HG03457 (cell line): Measurements from ENCODE around the gene TIGIT.

Experiments used
- ATAC-seq: cut with Tn5 transposase; IDR thresholded peaks from one replicate; pipeline ENCODE4 v1.9.1; 2021; ENCODE audit warnings: moderate number of reproducible peaks; ENCODE audit not compliant: unreplicated experiment

TIGIT gene

DNA sequence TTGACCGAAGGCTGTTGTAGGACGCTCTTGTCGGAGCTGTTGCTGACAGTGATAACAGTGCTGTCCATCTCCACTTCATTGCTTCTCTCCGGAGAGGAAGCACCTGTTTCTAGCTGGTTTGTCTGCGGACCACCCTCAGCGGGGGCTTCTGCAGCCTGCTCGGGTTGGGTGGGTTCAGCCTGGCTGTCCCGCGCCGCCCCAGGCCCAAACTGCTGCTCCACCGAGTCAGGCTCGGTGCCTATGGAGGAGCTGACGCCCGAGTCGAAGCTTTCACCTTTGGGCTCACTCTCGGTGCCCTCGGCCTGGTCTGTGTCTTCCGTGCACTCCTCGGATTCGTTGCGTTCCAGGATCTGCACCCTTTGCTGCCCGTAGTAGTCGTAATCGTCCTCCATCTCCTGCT, 56.9 kb downstream of the TIGIT start:
- no peak for ATAC-seq

DNA sequence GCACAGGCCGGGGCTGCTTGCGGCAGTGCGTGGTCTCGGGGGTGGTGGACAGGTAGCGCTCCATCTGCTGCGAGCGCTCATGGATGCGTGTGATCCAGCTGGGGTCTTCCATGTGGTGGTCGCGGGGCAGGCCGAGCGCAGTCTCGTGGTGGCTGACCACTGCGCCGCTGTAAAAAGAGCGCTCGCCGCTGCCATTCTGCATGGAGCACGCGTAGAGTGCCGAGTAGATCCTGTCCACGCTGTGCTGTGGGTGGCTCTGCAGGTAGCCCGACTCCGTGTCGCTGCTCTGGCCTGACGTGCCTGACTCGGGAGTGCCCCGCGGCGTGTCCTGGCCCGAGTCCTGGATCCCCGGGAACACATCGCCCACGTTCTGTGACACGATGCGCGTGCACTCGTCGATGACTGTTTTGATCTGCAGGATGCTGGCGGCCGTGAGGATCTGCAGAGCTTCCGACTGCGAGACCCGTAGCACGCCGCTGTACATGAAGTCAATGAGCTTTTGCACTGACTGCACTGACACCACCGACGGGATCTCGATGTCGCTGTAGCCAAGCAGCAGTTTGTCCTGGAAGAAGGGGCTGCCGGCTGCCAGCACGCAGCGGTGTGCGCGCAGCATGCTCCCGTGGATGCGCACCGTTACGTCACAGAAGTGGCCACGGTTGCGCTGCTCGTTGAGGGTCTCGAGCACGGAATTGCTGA, 57.4 kb downstream of the TIGIT start:
- ATAC-seq: no peak

DNA sequence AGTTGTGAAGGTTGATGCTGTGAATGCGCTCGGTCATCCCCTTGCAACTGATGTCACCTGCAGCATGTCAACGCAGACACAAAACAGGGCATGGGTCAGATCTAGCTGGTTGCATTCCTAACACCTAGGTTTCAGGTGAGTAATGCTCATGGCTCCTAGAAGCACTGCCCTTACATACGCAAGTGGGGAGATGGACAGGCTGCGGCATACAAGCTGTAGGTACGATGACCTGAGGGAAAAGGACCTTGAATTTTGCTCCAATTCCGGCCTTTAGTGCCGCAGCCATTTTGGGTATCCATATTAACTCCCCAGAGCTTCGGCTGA, 58.0 kb downstream of the TIGIT start:
- no peak for ATAC-seq

DNA sequence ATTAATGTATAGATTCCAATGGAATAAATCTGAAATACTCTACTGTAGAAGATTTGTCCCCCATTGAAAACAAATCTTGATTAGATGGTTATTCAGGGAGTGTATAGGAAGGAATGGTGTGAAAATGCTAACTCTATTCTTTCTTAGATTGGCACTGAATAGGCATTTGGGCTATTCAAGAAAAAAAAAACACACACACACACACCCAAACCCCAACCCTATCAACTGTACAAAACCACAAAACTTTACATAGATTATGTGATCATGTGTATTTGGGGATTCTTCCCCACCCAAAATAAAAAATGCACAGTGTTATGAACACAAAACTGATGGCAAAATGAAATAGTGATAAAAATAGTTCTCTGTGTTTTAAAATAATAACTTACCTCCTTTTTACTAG, 61.8 kb downstream of the TIGIT start:
- ATAC-seq: no peak

DNA sequence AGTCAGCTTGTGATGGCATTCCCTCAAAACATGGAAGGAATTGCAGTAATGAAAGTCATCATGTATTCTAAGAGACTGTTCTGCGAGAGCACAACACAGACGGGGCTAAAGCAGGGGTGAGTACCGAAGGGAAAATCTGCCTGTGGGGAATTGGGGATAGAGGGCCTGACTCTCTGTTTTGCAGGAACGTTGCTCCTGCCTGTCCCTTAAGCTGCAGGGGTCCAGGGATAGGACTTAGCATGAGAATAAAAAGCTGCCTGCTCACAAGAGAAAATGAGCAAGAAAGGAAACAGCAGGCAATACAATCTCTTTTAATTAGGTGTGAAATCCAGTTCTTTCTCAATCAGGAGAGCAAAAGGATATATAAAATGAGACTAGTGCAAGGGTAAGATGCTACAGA, 62.2 kb downstream of the TIGIT start:
- ATAC-seq: no peak

DNA sequence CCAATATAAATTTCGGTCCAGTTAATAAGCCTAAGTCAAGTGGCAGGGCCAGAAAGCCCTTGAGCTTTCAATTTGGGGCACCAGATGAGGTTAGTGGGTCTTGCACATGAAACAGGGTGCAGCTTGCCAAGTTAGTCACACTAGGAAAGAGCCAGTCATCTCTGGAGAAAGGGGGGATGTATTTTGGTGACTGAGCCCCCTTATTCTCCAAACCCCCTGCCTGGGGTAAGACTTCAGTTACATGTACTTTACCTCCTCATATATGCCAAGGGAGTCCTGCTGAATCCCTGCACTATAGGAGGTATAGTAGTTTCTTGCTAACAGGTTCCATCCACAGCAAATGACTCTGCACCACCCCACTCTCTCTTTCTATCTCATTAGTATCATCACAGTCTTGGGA, 62.7 kb downstream of the TIGIT start:
- no peak for ATAC-seq
